K562 (cell line): Measurements from ENCODE around the gene PLD1. TPM values are rescaled to one million over a fixed set of nuclear protein-coding genes. Genes with fewer than 3 reads are reported as not detected.

ENCODE experiments used
- ATAC-seq: fragments of 200-7000 bp; cut with Tn5 transposase; 3 replicates; pipeline ENCODE4 v1.9.1; 2020; ENCODE audit warnings: moderate library complexity
- BruUV-seq: library from RNA; stranded (reverse); fragments of 400-500 nt; replicated peaks from 2 replicates; lab custom pipeline; 2021; lab: Mats Ljungman, UMichigan
- CTCF ChIA-PET: fragments of 300-600 bp; formaldehyde crosslinking; extraction: SDS; loops from one replicate; lab custom pipeline; 2021; ENCODE audit warnings: low intra/inter-chr PET ratio; lab: Yijun Ruan, JAX
- POLR2A ChIA-PET: fragments of 300-600, 350-650 bp; sonication (Branson Sonifier 250); formaldehyde crosslinking; extraction: SDS; loops from one replicate; lab custom pipeline; 2021; ENCODE audit warnings: antibody characterized with exemption, inconsistent platforms; lab: Yijun Ruan, JAX
- DNase-seq, 4 experiments: peaks; one replicate each; pipeline versions ENCODE4 v3.0.0 to v3.0.0-alpha.2; 2011 to 2018; ENCODE audit warnings: low spot score in 3 of 4, mixed read lengths in 3 of 4; ENCODE audit errors: extremely low read depth in 1 of 4
- FAIRE-seq: peaks from 2 replicates; lab custom pipeline; 2011; peaks lifted over from hg19 to GRCh38; lab: Jason Lieb, UNC
- H2AFZ ChIP-seq: 2 replicates; pipeline ENCODE4 v1.6.0; 2011; ENCODE audit warnings: low read depth, low read length, control low read depth, inconsistent platforms
- H3K27ac ChIP-seq: fragments of 200-600 bp; 3 replicates; pipeline ENCODE4 v1.8.0; 2011; ENCODE audit warnings: low read depth, mild to moderate bottlenecking, control low read depth, inconsistent platforms, low read length, moderate library complexity, mixed read lengths; ENCODE audit errors: extremely low read depth
- H3K27me3 ChIP-seq, 2 experiments: fragments of 300-600 bp in 1 of 2; 2 replicates in 1 of 2; 3 replicates in 1 of 2; pipeline versions ENCODE4 v1.6.0 to v1.8.0; 2011; ENCODE audit warnings: inconsistent platforms in 2 of 2, low read length in 2 of 2, mild to moderate bottlenecking in 1 of 2, mixed read lengths in 1 of 2, moderate library complexity in 1 of 2; ENCODE audit not compliant: control insufficient read depth in 2 of 2, insufficient read depth in 2 of 2
- H3K36me3 ChIP-seq: fragments of 300-600 bp; 3 replicates; pipeline ENCODE4 v1.8.0; 2011; ENCODE audit warnings: mild to moderate bottlenecking, low read length, inconsistent platforms; ENCODE audit not compliant: control insufficient read depth, insufficient read depth
- H3K4me1 ChIP-seq, 2 experiments: fragments of 200-600 bp in 1 of 2; replicated peaks in 1 of 2; 2 replicates in 1 of 2; 3 replicates in 1 of 2; pipeline versions ENCODE4 v1.5.1 to v1.8.0; 2011; ENCODE audit warnings: inconsistent platforms in 2 of 2, low read length in 2 of 2, mild to moderate bottlenecking in 1 of 2, mixed read lengths in 1 of 2, moderate library complexity in 1 of 2; ENCODE audit not compliant: control insufficient read depth in 2 of 2, insufficient read depth in 2 of 2
- H3K4me2 ChIP-seq: 2 replicates; pipeline ENCODE4 v1.6.1; 2011; ENCODE audit warnings: low read length, control low read depth, inconsistent platforms, mixed read lengths; ENCODE audit not compliant: insufficient read depth
- H3K4me3 ChIP-seq: fragments of 200-600 bp; sonication (generic), shearing (Covaris generic); 2 replicates; pipeline ENCODE4 v1.5.1; 2016; ENCODE audit warnings: control low read depth, inconsistent platforms
- H3K79me2 ChIP-seq: fragments of 200-600 bp; 3 replicates; pipeline ENCODE4 v1.8.0; 2011; ENCODE audit warnings: low read length, inconsistent platforms; ENCODE audit not compliant: control insufficient read depth, insufficient read depth
- H3K9ac ChIP-seq, 2 experiments: 2 replicates each; pipeline versions ENCODE4 v1.6.0 to v1.6.1; 2011; ENCODE audit warnings: low read depth in 2 of 2, low read length in 2 of 2, control low read depth in 1 of 2, inconsistent platforms in 1 of 2, mild to moderate bottlenecking in 1 of 2, mixed read lengths in 1 of 2; ENCODE audit not compliant: insufficient read depth in 1 of 2
- H3K9me1 ChIP-seq: one replicate; pipeline ENCODE4 v1.6.0; 2011; ENCODE audit warnings: inconsistent platforms, mild to moderate bottlenecking, low read length, moderate library complexity; ENCODE audit not compliant: control insufficient read depth, insufficient read depth
- H3K9me3 ChIP-seq: replicated peaks from 2 replicates; pipeline ENCODE4 v1.5.1; 2011; ENCODE audit warnings: low read depth, low read length, inconsistent platforms; ENCODE audit not compliant: control insufficient read depth, insufficient read depth
- H4K20me1 ChIP-seq: replicated peaks from 2 replicates; pipeline ENCODE4 v1.6.1; 2011; ENCODE audit warnings: low read length, inconsistent platforms, mixed read lengths; ENCODE audit not compliant: control insufficient read depth, insufficient read depth
- ARID1B ChIP-seq: fragments of 450-650 bp; IDR thresholded peaks from 2 replicates; pipeline ENCODE4 v1.6.1; 2016; ENCODE audit warnings: antibody characterized with exemption, mild to moderate bottlenecking, inconsistent platforms
- ATF1 ChIP-seq, 2 experiments: fragments of 450-650 bp in 1 of 2; IDR thresholded peaks; 2 replicates each; pipeline ENCODE4 v1.6.1; 2016; ENCODE audit warnings: missing compliant biosample characterization in 1 of 2, missing genetic modification characterization in 1 of 2
- BRF1 ChIP-seq: IDR thresholded peaks from 3 replicates; pipeline ENCODE4 v1.6.1; 2011; ENCODE audit warnings: borderline replicate concordance, mild to moderate bottlenecking; ENCODE audit not compliant: insufficient read length; ENCODE audit errors: extremely low read depth
- CBFA2T3 ChIP-seq: fragments of 450-650 bp; IDR thresholded peaks from 2 replicates; pipeline ENCODE4 v1.6.1; 2017
- CCAR2 ChIP-seq: fragments of 200-400 bp; formaldehyde crosslinking; IDR thresholded peaks from 2 replicates; pipeline ENCODE4 v1.6.1; 2017; ENCODE audit warnings: mild to moderate bottlenecking, low read depth, low read length
- EZH2 ChIP-seq: IDR thresholded peaks from 2 replicates; pipeline ENCODE4 v1.6.1; 2012; ENCODE audit warnings: low read depth, mild to moderate bottlenecking, inconsistent platforms, low read length, borderline replicate concordance
- ILK ChIP-seq: fragments of 450-650 bp; IDR thresholded peaks from 2 replicates; pipeline ENCODE4 v1.6.1; 2016; ENCODE audit warnings: missing genetic modification characterization, low read depth, mild to moderate bottlenecking, missing compliant biosample characterization, moderate library complexity, borderline replicate concordance
- KDM1A ChIP-seq, 2 experiments: fragments of 450-650 bp; IDR thresholded peaks; 2 replicates each; pipeline ENCODE4 v1.6.1; 2016; ENCODE audit warnings: mild to moderate bottlenecking in 2 of 2
- NCOR1 ChIP-seq: fragments of 450-650 bp; IDR thresholded peaks from 2 replicates; pipeline ENCODE4 v1.6.1; 2016; ENCODE audit warnings: mild to moderate bottlenecking, moderate library complexity
- NFE2 ChIP-seq: IDR thresholded peaks from 2 replicates; pipeline ENCODE4 v1.6.1; 2014; ENCODE audit warnings: antibody characterized with exemption, low read depth
- NFIC ChIP-seq: fragments of 450-650 bp; IDR thresholded peaks from 2 replicates; pipeline ENCODE4 v1.6.1; 2017; ENCODE audit warnings: mild to moderate bottlenecking, inconsistent platforms
- RFX1 ChIP-seq: fragments of 450-650 bp; IDR thresholded peaks from 2 replicates; pipeline ENCODE4 v1.6.1; 2016; ENCODE audit warnings: mild to moderate bottlenecking, moderate library complexity
- TAF1 ChIP-seq: IDR thresholded peaks from 2 replicates; pipeline ENCODE4 v1.6.1; 2011; ENCODE audit warnings: mild to moderate bottlenecking, low read length, moderate library complexity; ENCODE audit not compliant: insufficient read depth, control insufficient read depth, severe bottlenecking; ENCODE audit errors: extremely low read depth
- TCF3 ChIP-seq: sonication (generic); formaldehyde crosslinking; IDR thresholded peaks from 2 replicates; pipeline ENCODE4 v1.4.0; 2020; ENCODE audit warnings: mild to moderate bottlenecking, missing genetic modification reagents
- TCF7 ChIP-seq: sonication (generic); IDR thresholded peaks from 2 replicates; pipeline ENCODE4 v1.6.1; 2016; ENCODE audit warnings: antibody characterized with exemption, borderline replicate concordance
- U2AF1 ChIP-seq: fragments of 200-400 bp; formaldehyde crosslinking; optimal IDR thresholded peaks from 2 replicates; pipeline ENCODE3; 2017; ENCODE audit warnings: mild to moderate bottlenecking, low read depth, low read length, moderate library complexity
- ZNF175 ChIP-seq: fragments of 200-800 bp; sonication (Bioruptor generic); IDR thresholded peaks from 2 replicates; pipeline ENCODE4 v1.6.1; 2016; ENCODE audit warnings: low read depth, mild to moderate bottlenecking, missing genetic modification characterization, missing compliant biosample characterization
- ZNF3 ChIP-seq: fragments of 250-450 bp; sonication (Bioruptor Pico); IDR thresholded peaks from 2 replicates; pipeline ENCODE4 v1.5.0; 2021; ENCODE audit warnings: mild to moderate bottlenecking, moderate library complexity
- ZNF311 ChIP-seq: fragments of 250-450 bp; sonication (Bioruptor Pico); IDR thresholded peaks from 2 replicates; pipeline ENCODE4 v1.4.0; 2020; ENCODE audit warnings: mild to moderate bottlenecking, moderate library complexity
- ZNF707 ChIP-seq: fragments of 250-450 bp; sonication (Bioruptor Pico); conservative IDR thresholded peaks from 2 replicates; pipeline ENCODE4 v1.8.0; 2022; ENCODE audit warnings: inconsistent platforms, mild to moderate bottlenecking, moderate library complexity
- WGBS: fragments of 100-300 bp; shearing (Covaris generic); methylation state at CpG from one replicate; pipeline ENCODE4 v1.1.6; 2016; ENCODE audit warnings: low coverage, mixed read lengths; ENCODE audit not compliant: insufficient coverage; ENCODE audit errors: missing lambda C conversion rate; 5-methylcytosine and 5-hydroxymethylcytosine counted together
- in situ Hi-C: fragments of 300-500 bp; cut with MboI; formaldehyde crosslinking; loops from 4 replicates; pipeline ENCODE4 v1.15.0; 2018; ENCODE audit warnings: inconsistent platforms, mixed read lengths
- intact Hi-C: fragments of 100-400 bp; cut with micrococcal nuclease; formaldehyde crosslinking; loops from 2 replicates; pipeline ENCODE4 v1.14.2; 2022
- polyA plus RNA-seq, 8 experiments: library from polyadenylated mRNA; depleted of rRNA in 4 of 8; stranded (reverse) in 5 of 8; unstranded in 3 of 8; fragments of >200 nt; fragmentation: Nextera tagmentation in 2 of 8; fragmentation: Illumina TruSeq in 1 of 8; extraction: Ambion mirVana in 2 of 8; extraction: Trizol in 1 of 8; gene quantifications; 2 replicates each; pipeline versions ENCODE4 v1.2.1 to v1.2.3, GENCODE V29; 2011 to 2014; ENCODE audit warnings: inconsistent platforms in 1 of 8, missing spikeins in 1 of 8
- total RNA-seq, 7 experiments: library from RNA; depleted of rRNA in 6 of 7; stranded (reverse); fragments of >200 nt in 6 of 7; fragmentation: Illumina TruSeq in 2 of 7; extraction: Trizol in 2 of 7; gene quantifications; 2 replicates each; pipeline versions ENCODE4 v1.2.1 to v1.2.3, GENCODE V29; 2011 to 2021; ENCODE audit warnings: low replicate concordance in 1 of 7

Gene PLD1
- total and polyA plus RNA-seq, 9 of the 15 experiments (the other 6 are each of a cell fraction or from before 2014, with no cell fraction given): 8.4 to 26.1 (median 18.6) TPM

DNA sequence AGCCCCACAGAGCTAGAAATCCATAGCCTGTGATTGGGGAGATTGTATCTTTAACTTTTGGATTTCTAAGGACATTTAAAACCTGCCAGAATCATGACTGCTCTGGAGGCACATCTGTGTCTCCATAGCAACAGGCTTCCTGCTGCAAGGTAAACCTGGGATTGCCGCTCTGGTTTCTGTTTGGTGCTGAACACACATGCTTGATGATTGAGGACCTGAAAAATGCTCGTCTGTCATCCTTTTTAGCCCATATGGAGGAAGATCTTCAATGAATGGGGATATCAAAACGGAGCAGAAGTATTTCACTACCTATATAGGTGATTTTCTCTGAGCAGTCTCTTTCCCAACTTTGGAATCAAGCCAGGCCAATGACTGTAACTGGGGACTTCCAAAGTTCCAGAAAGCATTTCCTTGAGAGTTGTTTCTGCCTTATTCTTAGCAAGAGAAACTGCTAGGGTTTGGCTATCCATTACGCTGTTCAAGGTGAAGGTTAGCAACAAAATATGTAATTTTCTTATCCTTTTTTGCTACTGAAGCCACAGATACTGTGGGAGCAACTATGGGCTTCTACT lies 253.6 kb downstream of the PLD1 start:
- BruUV-seq: no TSS peak
- no peak overlapping the region for H3K27ac ChIP-seq

DNA sequence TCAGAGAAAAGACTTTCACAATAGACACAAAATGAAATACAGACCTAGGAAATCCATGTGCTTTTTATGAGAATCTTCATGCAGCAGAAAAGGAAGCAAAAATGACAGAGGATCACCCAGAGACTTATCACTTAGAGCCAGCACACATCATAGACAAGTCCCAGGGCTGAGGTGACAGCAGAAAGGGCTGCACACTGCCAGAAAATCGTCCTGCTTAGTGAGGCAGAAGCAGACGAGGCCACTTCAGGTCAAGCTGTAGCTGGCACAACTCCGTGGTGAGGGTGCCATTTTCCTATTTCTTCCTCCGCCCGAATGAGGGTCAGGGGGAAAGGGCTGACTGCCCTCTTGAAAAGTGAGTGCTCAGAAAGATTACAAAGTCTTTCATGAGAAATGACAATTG lies 254.1 kb downstream of the PLD1 start:
- no peaks in the 10 kb centered on the region for H3K9me3 ChIP-seq
- ChIA-PET POLR2A (no interaction called here), CTCF (interaction anchor here (0.7 kb wide), 1 partner anchor 82 kb away, joined by 3 read pairs; no protein-coding TSS in a partner anchor)
- no peak overlapping the region for H3K4me3 ChIP-seq
- peak; percentile 56 for FAIRE-seq
- H3K9ac ChIP-seq: peak overlapping the region in 1 of 2 experiments; percentile 84; a peak in 1 of 4 replicates
- WGBS: 10% methylated on average over 5 of the region's 5 CpGs
- H4K20me1 ChIP-seq: no peaks in the 10 kb centered on the region
- H3K36me3 ChIP-seq: no peaks in the 10 kb centered on the region
- H3K4me1 ChIP-seq: peaks cover 4 to 7% of the 10 kb centered on the region in 2 experiments; a peak in 3 of 5 replicates
- peak overlapping the region; percentile 23; the same call in 1 of the 2 replicates for H2AFZ ChIP-seq
- intact Hi-C loops (no loop called here), in situ Hi-C loops (no loop called here)
- H3K27me3 ChIP-seq: no peaks in the 10 kb centered on the region
- BruUV-seq: no TSS peak
- ATAC-seq: peak; percentile 86
- no peaks in the 10 kb centered on the region for H3K79me2 ChIP-seq
- peak overlapping the region; percentile 28 for H3K4me2 ChIP-seq
- DNase-seq: peak in 2 of 4 experiments; percentile 38 to 54
- H3K27ac ChIP-seq: no peak overlapping the region
- H3K9me1 ChIP-seq: no peaks in the 10 kb centered on the region
- TF ChIP-seq CBFA2T3: peak; percentile 73
- TF ChIP-seq NCOR1: peak; percentile 56
- TF ChIP-seq TCF7: no peak
- no peak for TF ChIP-seq ZNF311 (CRISPR knock-in tag)
- TF ChIP-seq ZNF3 (CRISPR knock-in tag): no peak
- no peak for TF ChIP-seq TAF1
- peak; percentile 65 for TF ChIP-seq ARID1B
- no peak for TF ChIP-seq EZH2
- no peak for TF ChIP-seq ILK (tag)
- peak; percentile 48 for TF ChIP-seq TCF3
- TF ChIP-seq BRF1: no peak
- TF ChIP-seq NFE2: no peak
- TF ChIP-seq ATF1 (CRISPR knock-in tag; IDR thresholded peaks at IDR 0.05): no peak
- no peak for TF ChIP-seq ATF1 (tag; IDR thresholded peaks at IDR 0.05)

More for the DNA sequence above, 253.6 kb downstream of the PLD1 start:
- Histone ChIP-seq H4K20me1 (no peaks in the 10 kb centered on the region), H3K9ac (no peak overlapping the region), H3K4me2 (0 out of 2 replicates have a peak overlapping the region, but pooled peaks have one; percentile 28), H3K9me1 (no peaks in the 10 kb centered on the region), H3K9me3 (no peaks in the 10 kb centered on the region), H2AFZ (no peak overlapping the region), H3K36me3 (no peaks in the 10 kb centered on the region), H3K27me3 (no peaks in the 10 kb centered on the region), H3K4me3 (no peak overlapping the region), H3K79me2 (no peaks in the 10 kb centered on the region), H3K4me1 (peaks cover 4 to 7% of the 10 kb centered on the region in 2 experiments; a peak in 3 of 5 replicates)
- in situ Hi-C loops (no loop called here), intact Hi-C loops (no loop called here)
- ATAC-seq (peak; percentile 36; the same call in 2 of the 3 replicates), FAIRE-seq (peak; percentile 61), DNase-seq (peak in 1 of 4 experiments; percentile 26)
- WGBS: 39% methylated on average over 4 of the region's 4 CpGs
- TF ChIP-seq ZNF175 (CRISPR knock-in tag) (no peak), NFIC (peak; percentile 23; the same call in 1 of the 2 replicates), RFX1 (peak; percentile 84), ZNF707 (CRISPR knock-in tag) (no peak), CCAR2 (no peak), KDM1A (IDR thresholded peaks at IDR 0.05) (0 out of 4 replicates have a peak, but pooled peaks of 1 of the 2 experiments have one; percentile 12), U2AF1 (no peak)
- CTCF ChIA-PET: interaction anchor here (0.7 kb wide), 1 partner anchor 83 kb away, joined by 3 read pairs; no protein-coding TSS in a partner anchor
- POLR2A ChIA-PET: interaction anchor here (1.6 kb wide), 1 partner anchor 14 kb away, joined by 4 read pairs; no protein-coding TSS in a partner anchor
